ENCODE results near the gene STK38. TPM values are rescaled to one million over a fixed set of nuclear protein-coding genes. Genes with fewer than 3 reads are reported as not detected.

STK38 gene
- total and polyA plus RNA-seq, 4 donors, result 9.3 to 21.8 (median 12.3) TPM

DNA sequence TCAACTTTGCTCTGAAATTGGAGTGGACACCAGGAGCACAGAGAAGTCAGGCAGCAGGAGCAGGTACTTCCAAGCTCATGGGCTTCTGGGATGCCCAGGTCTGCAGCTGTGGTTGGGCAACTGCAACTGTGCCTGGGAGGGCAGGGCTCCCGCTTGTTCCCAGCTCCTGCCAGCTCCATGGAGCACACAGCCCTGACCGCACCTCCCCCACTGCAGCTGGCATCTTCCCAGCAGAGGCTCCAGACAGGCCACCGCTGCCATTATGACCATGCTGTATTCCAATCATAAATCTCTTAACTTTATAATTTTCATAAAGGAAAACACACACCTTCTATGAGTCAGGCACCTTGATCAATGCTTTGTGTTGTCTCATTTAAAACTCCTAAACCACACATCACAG lies 36.9 kb downstream of the STK38 start:
- no peak for DNase-seq (ENCODE audit: low spot score)
- Histone ChIP-seq H3K36me3 (ENCODE audit: control insufficient read depth in 4 of 4, insufficient read depth in 3 of 4, low read depth in 1 of 4, low read length in 3 of 4) (peaks cover 0 to 8% (median 2%) of the 10 kb centered on the region in 4 donors), H3K9ac (ENCODE audit: low read depth in 1 of 2, low read length in 2 of 2) (no peak overlapping the region), H3K27ac (ENCODE audit: low read depth in 1 of 2, low read length in 2 of 2) (no peak overlapping the region), H3K4me1 (ENCODE audit: control insufficient read depth in 4 of 4, insufficient read depth in 4 of 4, low read length in 3 of 4) (peaks cover 6 to 16% (median 14%) of the 10 kb centered on the region in 4 donors), H3K4me3 (ENCODE audit: low read depth in 1 of 3, low read length in 3 of 3) (no peak overlapping the region), H3K27me3 (ENCODE audit: control insufficient read depth in 4 of 4, insufficient read depth in 4 of 4, low read length in 3 of 4) (no peaks in the 10 kb centered on the region), H3K9me3 (ENCODE audit: control insufficient read depth in 4 of 4, low read length in 3 of 4) (no peaks in the 10 kb centered on the region)
- TF ChIP-seq RXRA (IDR thresholded peaks at IDR 0.05) (peak in 1 of 2 donors; percentile 28), YY1 (IDR thresholded peaks at IDR 0.05) (peak; percentile 67), HNF4G (IDR thresholded peaks at IDR 0.05) (no peak), HNF4A (conservative IDR thresholded peaks at IDR 0.05) (peak in 1 of 2 donors; percentile 39)
- 50% methylated on average over 3 of the region's 3 CpGs for WGBS

DNA sequence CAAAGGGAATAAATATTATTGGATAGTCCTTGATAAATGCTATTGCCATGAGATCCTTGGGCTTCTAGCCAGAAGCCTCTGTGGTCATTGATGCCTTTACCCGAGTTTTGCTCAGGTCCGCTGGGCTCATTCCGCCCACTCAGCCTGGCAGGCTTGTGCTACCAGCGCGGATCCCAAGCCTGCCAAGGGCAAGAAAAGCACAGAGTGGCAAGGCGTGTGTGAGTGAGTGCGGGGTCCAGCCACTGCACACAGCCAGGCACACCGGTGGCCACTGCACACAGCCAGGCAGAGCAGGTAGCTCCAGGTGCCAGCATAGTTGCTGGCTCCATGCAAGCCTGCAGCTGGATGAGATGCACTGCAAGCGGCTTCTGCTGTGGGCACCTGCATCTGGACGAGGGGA lies 38.7 kb downstream of the STK38 start:
- Histone ChIP-seq H3K36me3 (ENCODE audit: control insufficient read depth in 4 of 4, insufficient read depth in 3 of 4, low read depth in 1 of 4, low read length in 3 of 4) (peaks cover 0 to 11% (median 3%) of the 10 kb centered on the region in 4 donors), H3K4me1 (ENCODE audit: control insufficient read depth in 4 of 4, insufficient read depth in 4 of 4, low read length in 3 of 4) (peaks cover 0 to 8% (median 5%) of the 10 kb centered on the region in 4 donors), H3K9me3 (ENCODE audit: control insufficient read depth in 4 of 4, low read length in 3 of 4) (no peaks in the 10 kb centered on the region), H3K9ac (ENCODE audit: low read depth in 1 of 2, low read length in 2 of 2) (no peak overlapping the region), H3K27me3 (ENCODE audit: control insufficient read depth in 4 of 4, insufficient read depth in 4 of 4, low read length in 3 of 4) (no peaks in the 10 kb centered on the region), H3K27ac (ENCODE audit: low read depth in 1 of 2, low read length in 2 of 2) (no peak overlapping the region), H3K4me3 (ENCODE audit: low read depth in 1 of 3, low read length in 3 of 3) (no peak overlapping the region)
- WGBS, result 68% methylated on average over 10 of the region's 10 CpGs
- TF ChIP-seq HNF4A (conservative IDR thresholded peaks at IDR 0.05) (peak in 1 of 2 donors; percentile 11), TAF1 (conservative IDR thresholded peaks at IDR 0.05) (no peak), EGR1 (IDR thresholded peaks at IDR 0.05; ENCODE audit: low read depth in 2 of 2) (peak in 1 of 2 donors; percentile 19)
- TF ChIP-seq, protein P1, sequence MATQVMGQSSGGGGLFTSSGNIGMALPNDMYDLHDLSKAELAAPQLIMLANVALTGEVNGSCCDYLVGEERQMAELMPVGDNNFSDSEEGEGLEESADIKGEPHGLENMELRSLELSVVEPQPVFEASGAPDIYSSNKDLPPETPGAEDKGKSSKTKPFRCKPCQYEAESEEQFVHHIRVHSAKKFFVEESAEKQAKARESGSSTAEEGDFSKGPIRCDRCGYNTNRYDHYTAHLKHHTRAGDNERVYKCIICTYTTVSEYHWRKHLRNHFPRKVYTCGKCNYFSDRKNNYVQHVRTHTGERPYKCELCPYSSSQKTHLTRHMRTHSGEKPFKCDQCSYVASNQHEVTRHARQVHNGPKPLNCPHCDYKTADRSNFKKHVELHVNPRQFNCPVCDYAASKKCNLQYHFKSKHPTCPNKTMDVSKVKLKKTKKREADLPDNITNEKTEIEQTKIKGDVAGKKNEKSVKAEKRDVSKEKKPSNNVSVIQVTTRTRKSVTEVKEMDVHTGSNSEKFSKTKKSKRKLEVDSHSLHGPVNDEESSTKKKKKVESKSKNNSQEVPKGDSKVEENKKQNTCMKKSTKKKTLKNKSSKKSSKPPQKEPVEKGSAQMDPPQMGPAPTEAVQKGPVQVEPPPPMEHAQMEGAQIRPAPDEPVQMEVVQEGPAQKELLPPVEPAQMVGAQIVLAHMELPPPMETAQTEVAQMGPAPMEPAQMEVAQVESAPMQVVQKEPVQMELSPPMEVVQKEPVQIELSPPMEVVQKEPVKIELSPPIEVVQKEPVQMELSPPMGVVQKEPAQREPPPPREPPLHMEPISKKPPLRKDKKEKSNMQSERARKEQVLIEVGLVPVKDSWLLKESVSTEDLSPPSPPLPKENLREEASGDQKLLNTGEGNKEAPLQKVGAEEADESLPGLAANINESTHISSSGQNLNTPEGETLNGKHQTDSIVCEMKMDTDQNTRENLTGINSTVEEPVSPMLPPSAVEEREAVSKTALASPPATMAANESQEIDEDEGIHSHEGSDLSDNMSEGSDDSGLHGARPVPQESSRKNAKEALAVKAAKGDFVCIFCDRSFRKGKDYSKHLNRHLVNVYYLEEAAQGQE (IDR thresholded peaks at IDR 0.05), result no peak
- no peak for DNase-seq (ENCODE audit: low spot score)

DNA sequence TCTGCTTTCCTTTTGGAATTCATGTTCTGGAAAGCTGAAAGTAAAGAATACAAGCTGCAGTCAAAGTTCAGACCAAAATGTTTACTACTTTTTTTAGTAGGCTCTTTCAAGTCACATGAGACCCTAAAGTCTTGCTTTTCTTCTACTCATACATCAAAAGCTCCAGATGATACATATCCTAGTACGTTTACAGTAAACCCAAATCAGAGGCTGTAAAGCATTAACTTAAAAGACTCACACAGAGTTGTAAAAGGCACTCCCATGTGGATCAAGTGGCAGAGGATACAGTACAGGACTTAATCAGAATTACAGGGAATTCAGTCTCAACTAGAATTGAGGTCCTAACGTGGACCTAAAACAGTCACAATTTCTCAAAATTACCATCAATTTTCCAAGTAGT lies 40.7 kb downstream of the STK38 start:
- 83% methylated on average over 2 of the region's 2 CpGs for WGBS
- H3K4me1 ChIP-seq (ENCODE audit: control insufficient read depth in 4 of 4, insufficient read depth in 4 of 4, low read length in 3 of 4), result peaks cover 0 to 6% (median 3%) of the 10 kb centered on the region in 4 donors
- H3K4me3 ChIP-seq (ENCODE audit: low read depth in 1 of 3, low read length in 3 of 3), result no peak overlapping the region
- H3K9me3 ChIP-seq (ENCODE audit: control insufficient read depth in 4 of 4, low read length in 3 of 4), result no peaks in the 10 kb centered on the region
- no peak overlapping the region for H3K27ac ChIP-seq (ENCODE audit: low read depth in 1 of 2, low read length in 2 of 2)
- no peaks in the 10 kb centered on the region for H3K27me3 ChIP-seq (ENCODE audit: control insufficient read depth in 4 of 4, insufficient read depth in 4 of 4, low read length in 3 of 4)
- TF ChIP-seq NR2F2 (IDR thresholded peaks at IDR 0.05), result no peak
- peaks cover 0 to 11% (median 2%) of the 10 kb centered on the region in 4 donors for H3K36me3 ChIP-seq (ENCODE audit: control insufficient read depth in 4 of 4, insufficient read depth in 3 of 4, low read depth in 1 of 4, low read length in 3 of 4)
- DNase-seq (ENCODE audit: low spot score), result no peak
- H3K9ac ChIP-seq (ENCODE audit: low read depth in 1 of 2, low read length in 2 of 2), result no peak overlapping the region

DNA sequence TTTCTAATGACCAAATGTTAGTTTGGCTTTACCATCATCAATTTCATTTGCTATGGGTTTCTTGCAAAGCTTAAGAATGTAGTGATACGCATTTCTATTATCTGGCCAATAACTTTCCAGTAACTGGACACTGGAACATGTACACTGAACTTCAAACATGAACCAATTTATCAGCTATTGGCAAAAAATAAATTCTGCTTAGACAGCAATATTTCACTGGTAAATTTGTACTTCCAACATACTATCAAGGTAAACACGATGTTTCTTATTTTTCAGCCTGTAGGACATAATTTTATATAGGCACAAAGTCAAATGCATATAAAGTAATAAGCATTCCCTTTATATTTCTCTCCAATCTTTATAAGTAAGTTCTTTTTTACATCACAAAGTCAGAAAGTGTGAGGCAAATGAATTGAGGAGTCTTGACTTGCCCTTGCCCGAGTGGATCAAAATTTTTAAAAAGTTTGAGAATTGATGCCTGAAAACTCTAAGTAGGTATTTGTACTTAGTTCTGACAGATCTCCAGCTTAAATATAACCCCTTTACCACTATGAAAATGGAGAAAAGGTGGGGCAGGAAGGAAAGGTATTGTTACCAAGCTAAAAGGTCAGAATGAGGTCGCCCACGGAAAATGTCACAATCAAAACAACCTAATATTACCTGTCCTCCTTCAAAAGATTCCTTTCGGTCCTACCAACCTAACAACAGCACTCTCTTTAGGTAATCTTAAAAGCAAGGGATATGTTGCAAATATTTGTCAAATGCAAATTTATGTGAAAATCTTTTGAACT lies 41.3 kb downstream of the STK38 start:
- no peak for DNase-seq (ENCODE audit: low spot score)
- Histone ChIP-seq H3K27me3 (ENCODE audit: control insufficient read depth in 4 of 4, insufficient read depth in 4 of 4, low read length in 3 of 4) (no peaks in the 10 kb centered on the region), H3K27ac (ENCODE audit: low read depth in 1 of 2, low read length in 2 of 2) (no peak overlapping the region), H3K9ac (ENCODE audit: low read depth in 1 of 2, low read length in 2 of 2) (no peak overlapping the region), H3K4me3 (ENCODE audit: low read depth in 1 of 3, low read length in 3 of 3) (no peak overlapping the region), H3K4me1 (ENCODE audit: control insufficient read depth in 4 of 4, insufficient read depth in 4 of 4, low read length in 3 of 4) (peaks cover 0 to 6% (median 2%) of the 10 kb centered on the region in 4 donors), H3K9me3 (ENCODE audit: control insufficient read depth in 4 of 4, low read length in 3 of 4) (no peaks in the 10 kb centered on the region), H3K36me3 (ENCODE audit: control insufficient read depth in 4 of 4, insufficient read depth in 3 of 4, low read depth in 1 of 4, low read length in 3 of 4) (peaks cover 0 to 11% (median 2%) of the 10 kb centered on the region in 4 donors)
- 87% methylated on average over 6 of the region's 6 CpGs for WGBS
- no peak for TF ChIP-seq GABPA (IDR thresholded peaks at IDR 0.05 in 1 of 2, conservative IDR thresholded peaks at IDR 0.05 in 1 of 2)
- no peak for TF ChIP-seq HNF4G (IDR thresholded peaks at IDR 0.05)
- no peak for TF ChIP-seq RXRA (IDR thresholded peaks at IDR 0.05)
- TF ChIP-seq FOXA1 (IDR thresholded peaks at IDR 0.05), result no peak
- TF ChIP-seq FOXA2 (IDR thresholded peaks at IDR 0.05), result no peak
- TF ChIP-seq, protein P2, sequence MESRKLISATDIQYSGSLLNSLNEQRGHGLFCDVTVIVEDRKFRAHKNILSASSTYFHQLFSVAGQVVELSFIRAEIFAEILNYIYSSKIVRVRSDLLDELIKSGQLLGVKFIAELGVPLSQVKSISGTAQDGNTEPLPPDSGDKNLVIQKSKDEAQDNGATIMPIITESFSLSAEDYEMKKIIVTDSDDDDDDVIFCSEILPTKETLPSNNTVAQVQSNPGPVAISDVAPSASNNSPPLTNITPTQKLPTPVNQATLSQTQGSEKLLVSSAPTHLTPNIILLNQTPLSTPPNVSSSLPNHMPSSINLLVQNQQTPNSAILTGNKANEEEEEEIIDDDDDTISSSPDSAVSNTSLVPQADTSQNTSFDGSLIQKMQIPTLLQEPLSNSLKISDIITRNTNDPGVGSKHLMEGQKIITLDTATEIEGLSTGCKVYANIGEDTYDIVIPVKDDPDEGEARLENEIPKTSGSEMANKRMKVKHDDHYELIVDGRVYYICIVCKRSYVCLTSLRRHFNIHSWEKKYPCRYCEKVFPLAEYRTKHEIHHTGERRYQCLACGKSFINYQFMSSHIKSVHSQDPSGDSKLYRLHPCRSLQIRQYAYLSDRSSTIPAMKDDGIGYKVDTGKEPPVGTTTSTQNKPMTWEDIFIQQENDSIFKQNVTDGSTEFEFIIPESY (IDR thresholded peaks at IDR 0.05), result no peak
- TF ChIP-seq EGR1 (IDR thresholded peaks at IDR 0.05; ENCODE audit: low read depth in 2 of 2), result no peak
- TF ChIP-seq JUND (IDR thresholded peaks at IDR 0.05), result no peak
- TF ChIP-seq HNF4A (conservative IDR thresholded peaks at IDR 0.05), result no peak
- TF ChIP-seq, protein P1 (IDR thresholded peaks at IDR 0.05), result no peak

All from liver (tissue), 9 donors.